HL-60 (cell line): ENCODE data around the gene NNT.
"Not testable (repeated sequence)": the region's sequence is repeated elsewhere in the genome, so short reads cannot be mapped to it uniquely, and the experiment has no call there.

Source experiments
- CTCF ChIP-seq: IDR thresholded peaks from one replicate; pipeline ENCODE4 v1.5.1; 2011; ENCODE audit warnings: low read length, control low read depth, inconsistent platforms; ENCODE audit not compliant: insufficient read depth
- GABPA ChIP-seq: IDR thresholded peaks from 2 replicates; pipeline ENCODE4 v1.6.1; 2012; ENCODE audit warnings: low read depth
- POLR2AphosphoS5 ChIP-seq: IDR thresholded peaks from 2 replicates; pipeline ENCODE4 v1.6.1; 2012; ENCODE audit warnings: low read depth
- REST ChIP-seq: IDR thresholded peaks from 2 replicates; pipeline ENCODE4 v1.6.1; 2012; ENCODE audit warnings: low read depth; ENCODE audit not compliant: insufficient replicate concordance
- SPI1 ChIP-seq: IDR thresholded peaks from 2 replicates; pipeline ENCODE4 v1.6.1; 2012; ENCODE audit warnings: low read depth, mild to moderate bottlenecking, borderline replicate concordance

GRCh38 chr5:43719783-43720182 lies 116.8 kb downstream of the NNT start:
- not testable (repeated sequence) for TF ChIP-seq POLR2AphosphoS5, CTCF, REST, SPI1, GABPA
